SK-N-SH (cell line): Measurements from ENCODE around the gene BCL2A1.
"Not testable (repeated sequence)": the region's sequence is repeated elsewhere in the genome, so short reads cannot be mapped to it uniquely, and the experiment has no call there.

Experiments
- CHD2 ChIP-seq: fragments of 150-350 bp; IDR thresholded peaks from 2 replicates; pipeline ENCODE4 v1.6.1; 2018; ENCODE audit warnings: low read length; ENCODE audit not compliant: partially characterized antibody
- EZH2phosphoT487 ChIP-seq: fragments of 200-600 bp; sonication (generic); IDR thresholded peaks from 2 replicates; pipeline ENCODE4 v1.6.1; 2017; ENCODE audit warnings: low read depth, mixed run types, mild to moderate bottlenecking, antibody characterized with exemption, moderate library complexity, borderline replicate concordance
- FOXM1 ChIP-seq: IDR thresholded peaks from 2 replicates; pipeline ENCODE4 v1.4.0; 2012; ENCODE audit warnings: low read depth, mild to moderate bottlenecking
- JUND ChIP-seq: IDR thresholded peaks from 2 replicates; pipeline ENCODE4 v1.4.0; 2012
- TF ChIP-seq, protein P1 (sequence below): IDR thresholded peaks from 2 replicates; pipeline ENCODE4 v1.6.1; 2012; ENCODE audit warnings: mild to moderate bottlenecking, low read depth, low read length, moderate library complexity

DNA sequence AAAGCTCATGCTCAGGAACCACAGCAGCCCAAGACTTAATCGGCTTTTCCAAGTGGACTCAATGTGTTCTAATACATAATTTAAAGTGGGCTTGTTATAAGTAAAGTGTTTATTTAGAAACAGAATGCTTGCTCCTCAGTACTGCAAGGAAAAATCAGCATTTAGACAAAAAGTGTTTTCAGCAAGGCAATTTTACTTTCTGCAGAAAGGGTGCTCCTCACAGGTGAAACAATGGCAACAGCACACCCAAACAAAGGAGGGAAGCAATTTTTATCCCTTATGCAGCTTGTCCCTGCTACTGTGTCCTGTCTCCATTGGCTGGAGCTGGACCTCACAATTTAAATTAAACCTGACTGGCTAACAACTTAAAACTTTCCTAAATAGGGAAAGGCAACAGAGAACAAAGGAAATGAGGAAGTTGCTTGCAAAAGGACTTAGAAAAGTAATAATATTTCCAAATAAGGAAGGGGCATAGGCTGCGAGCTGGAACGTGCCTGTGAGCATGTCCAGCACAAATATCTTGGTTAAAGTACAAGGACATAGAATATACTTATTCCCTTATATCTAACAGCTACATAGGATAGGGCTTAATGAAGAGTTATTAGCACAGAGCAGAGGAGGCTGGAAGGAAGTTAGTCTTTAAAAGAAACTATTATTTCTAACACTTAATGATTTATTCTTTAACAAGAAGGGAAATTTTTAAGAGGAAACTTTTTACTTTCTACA, 55.1 kb downstream of the BCL2A1 start:
- TF ChIP-seq FOXM1, EZH2phosphoT487, CHD2, JUND: not testable (repeated sequence)
- TF ChIP-seq, protein P1, sequence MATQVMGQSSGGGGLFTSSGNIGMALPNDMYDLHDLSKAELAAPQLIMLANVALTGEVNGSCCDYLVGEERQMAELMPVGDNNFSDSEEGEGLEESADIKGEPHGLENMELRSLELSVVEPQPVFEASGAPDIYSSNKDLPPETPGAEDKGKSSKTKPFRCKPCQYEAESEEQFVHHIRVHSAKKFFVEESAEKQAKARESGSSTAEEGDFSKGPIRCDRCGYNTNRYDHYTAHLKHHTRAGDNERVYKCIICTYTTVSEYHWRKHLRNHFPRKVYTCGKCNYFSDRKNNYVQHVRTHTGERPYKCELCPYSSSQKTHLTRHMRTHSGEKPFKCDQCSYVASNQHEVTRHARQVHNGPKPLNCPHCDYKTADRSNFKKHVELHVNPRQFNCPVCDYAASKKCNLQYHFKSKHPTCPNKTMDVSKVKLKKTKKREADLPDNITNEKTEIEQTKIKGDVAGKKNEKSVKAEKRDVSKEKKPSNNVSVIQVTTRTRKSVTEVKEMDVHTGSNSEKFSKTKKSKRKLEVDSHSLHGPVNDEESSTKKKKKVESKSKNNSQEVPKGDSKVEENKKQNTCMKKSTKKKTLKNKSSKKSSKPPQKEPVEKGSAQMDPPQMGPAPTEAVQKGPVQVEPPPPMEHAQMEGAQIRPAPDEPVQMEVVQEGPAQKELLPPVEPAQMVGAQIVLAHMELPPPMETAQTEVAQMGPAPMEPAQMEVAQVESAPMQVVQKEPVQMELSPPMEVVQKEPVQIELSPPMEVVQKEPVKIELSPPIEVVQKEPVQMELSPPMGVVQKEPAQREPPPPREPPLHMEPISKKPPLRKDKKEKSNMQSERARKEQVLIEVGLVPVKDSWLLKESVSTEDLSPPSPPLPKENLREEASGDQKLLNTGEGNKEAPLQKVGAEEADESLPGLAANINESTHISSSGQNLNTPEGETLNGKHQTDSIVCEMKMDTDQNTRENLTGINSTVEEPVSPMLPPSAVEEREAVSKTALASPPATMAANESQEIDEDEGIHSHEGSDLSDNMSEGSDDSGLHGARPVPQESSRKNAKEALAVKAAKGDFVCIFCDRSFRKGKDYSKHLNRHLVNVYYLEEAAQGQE = not testable (repeated sequence)
